Sciatic nerve (tissue), 2 donors: Measurements from ENCODE around the gene PRPS2. TPM values are rescaled to one million over a fixed set of nuclear protein-coding genes. Genes with fewer than 3 reads are reported as not detected.

Experiments used
- ATAC-seq: fragments of 200-7000 bp; cut with Tn5 transposase; one replicate; pipeline ENCODE4 v1.9.1; 2020; ENCODE audit warnings: mild to moderate bottlenecking, moderate library complexity
- DNase-seq: peaks from one replicate; pipeline ENCODE4 v3.0.0-alpha.2; 2020; ENCODE audit warnings: low spot score
- intact Hi-C: fragments of 100-400 bp; cut with DNase I; formaldehyde crosslinking; loops from one replicate; pipeline ENCODE4 v1.14.2; 2022
- total RNA-seq: library from RNA; stranded (reverse); fragmentation: NEBNext Ultra II Directional; extraction: Animal tissue kit (Norgen Biotek cat#: 25700); gene quantifications from one replicate; pipeline ENCODE4 v1.2.1, GENCODE V29; 2021
- donor health status: DM: no; HTN: no; CAD: no.
- donor health status: DM: no; HTN: no; CAD: no.

PRPS2 gene
- 45.1 TPM for total RNA-seq

- peak; percentile 83 for DNase-seq
- intact Hi-C loops, result no loop called here
- ATAC-seq, result peak; percentile 95
Observed at GRCh38 chrX:12791257-12792228, at the start of gene PRPS2. PRPS2 (plus strand) TSS chrX:12791412; CDS start chrX:12791498, 86 bp downstream.

GRCh38 chrX:12741416-12741815, 49.8 kb upstream of the PRPS2 start:
- intact Hi-C loops, result no loop called here
- no peak for ATAC-seq
- no peak for DNase-seq

- intact Hi-C loops, result no loop called here
- ATAC-seq (no peak), DNase-seq (no peak)
Observed at GRCh38 chrX:12747433-12747832, 43.8 kb upstream of the PRPS2 start.

- intact Hi-C loops, result no loop called here
- ATAC-seq (no peak), DNase-seq (no peak)
Observed at GRCh38 chrX:12751887-12752286, 39.3 kb upstream of the PRPS2 start.

GRCh38 chrX:12753366-12753765, 37.8 kb upstream of the PRPS2 start:
- intact Hi-C loops, result no loop called here
- no peak for ATAC-seq
- DNase-seq, result no peak

- DNase-seq (no peak), ATAC-seq (no peak)
- intact Hi-C loops, result no loop called here
Observed at GRCh38 chrX:12758291-12758690, 32.9 kb upstream of the PRPS2 start.

GRCh38 chrX:12767856-12768255, 23.4 kb upstream of the PRPS2 start:
- intact Hi-C loops, result no loop called here
- ATAC-seq, result no peak
- no peak for DNase-seq

GRCh38 chrX:12768491-12768890, 22.7 kb upstream of the PRPS2 start:
- intact Hi-C loops, result no loop called here
- ATAC-seq, result no peak
- no peak for DNase-seq

- ATAC-seq, result peak; percentile 42
- intact Hi-C loops, result no loop called here
- no peak for DNase-seq
Observed at GRCh38 chrX:12770440-12770839, 20.8 kb upstream of the PRPS2 start.

- peak; percentile 71 for ATAC-seq
- DNase-seq, result peak; percentile 59
- intact Hi-C loops, result no loop called here
Observed at GRCh38 chrX:12771445-12772069, 19.7 kb upstream of the PRPS2 start.

GRCh38 chrX:12777670-12778069, 13.5 kb upstream of the PRPS2 start:
- intact Hi-C loops, result no loop called here
- no peak for ATAC-seq
- no peak for DNase-seq

GRCh38 chrX:12779534-12779933, 11.7 kb upstream of the PRPS2 start:
- intact Hi-C loops, result no loop called here
- no peak for ATAC-seq

GRCh38 chrX:12788645-12789044, 2.6 kb upstream of the PRPS2 start:
- DNase-seq, result no peak
- no peak for ATAC-seq
- intact Hi-C loops, result no loop called here

More at GRCh38 chrX:12779534-12779933, 11.7 kb upstream of the PRPS2 start:
- no peak for DNase-seq

GRCh38 chrX:12789976-12790375, 1.2 kb upstream of the PRPS2 start:
- no peak for ATAC-seq
- intact Hi-C loops, result no loop called here
- no peak for DNase-seq

- intact Hi-C loops, result no loop called here
- no peak for DNase-seq
- no peak for ATAC-seq
Observed at GRCh38 chrX:12790885-12791256, 341 bp upstream of the PRPS2 start.

GRCh38 chrX:12792711-12793110, 1.5 kb downstream of the PRPS2 start:
- DNase-seq, result no peak
- ATAC-seq, result no peak
- intact Hi-C loops, result no loop called here

GRCh38 chrX:12794654-12795053, 3.4 kb downstream of the PRPS2 start:
- intact Hi-C loops, result no loop called here
- no peak for DNase-seq

GRCh38 chrX:12798601-12799000, 7.4 kb downstream of the PRPS2 start:
- no peak for DNase-seq
- ATAC-seq, result no peak
- intact Hi-C loops, result no loop called here

More at GRCh38 chrX:12794654-12795053, 3.4 kb downstream of the PRPS2 start:
- no peak for ATAC-seq

- DNase-seq (no peak), ATAC-seq (no peak)
- intact Hi-C loops, result no loop called here
Observed at GRCh38 chrX:12799118-12799517, 7.9 kb downstream of the PRPS2 start.

- no peak for ATAC-seq
- DNase-seq, result no peak
- intact Hi-C loops, result no loop called here
Observed at GRCh38 chrX:12802741-12803140, 11.5 kb downstream of the PRPS2 start.
